NCI-H226 (cell line): ENCODE measurements around the gene ENPP7.

Experiments used
- DNase-seq: peaks from one replicate; pipeline ENCODE4 v3.0.0-alpha.2; 2015

The ENPP7 gene

GRCh38 chr17:79704691-79705090 lies 26.1 kb upstream of the ENPP7 start:
- DNase-seq: no peak

GRCh38 chr17:79705674-79706073 lies 25.1 kb upstream of the ENPP7 start:
- DNase-seq: no peak

- DNase-seq: no peak
These were observed 23.6 kb upstream of the ENPP7 start for GRCh38 chr17:79706931-79707850.

GRCh38 chr17:79707931-79708891 lies 22.5 kb upstream of the ENPP7 start:
- DNase-seq: peak; percentile 9

GRCh38 chr17:79711715-79712305 lies 18.9 kb upstream of the ENPP7 start:
- DNase-seq: no peak

GRCh38 chr17:79713391-79713790 lies 17.4 kb upstream of the ENPP7 start:
- DNase-seq: no peak

GRCh38 chr17:79714176-79715097 lies 16.3 kb upstream of the ENPP7 start:
- no peak for DNase-seq

GRCh38 chr17:79715098-79715942 lies 15.4 kb upstream of the ENPP7 start:
- DNase-seq: no peak

GRCh38 chr17:79715943-79716797 lies 14.6 kb upstream of the ENPP7 start:
- no peak for DNase-seq

GRCh38 chr17:79720705-79721292 lies 9.9 kb upstream of the ENPP7 start:
- DNase-seq: no peak

- no peak for DNase-seq
These were observed 8.6 kb upstream of the ENPP7 start for GRCh38 chr17:79721993-79722671.

- no peak for DNase-seq
These were observed 8.0 kb upstream of the ENPP7 start for GRCh38 chr17:79722787-79723186.

GRCh38 chr17:79728169-79728907 lies 2.4 kb upstream of the ENPP7 start:
- peak; percentile 73 for DNase-seq

GRCh38 chr17:79728908-79729471 lies 1.8 kb upstream of the ENPP7 start:
- DNase-seq: no peak

- no peak for DNase-seq
These were observed 982 bp upstream of the ENPP7 start for GRCh38 chr17:79729761-79730160.

GRCh38 chr17:79730437-79730768 lies 340 bp upstream of the ENPP7 start:
- DNase-seq: no peak

GRCh38 chr17:79732254-79732653 lies 1.5 kb downstream of the ENPP7 start:
- DNase-seq: no peak
